HepG2 (cell line): ENCODE results near the gene NDUFS7. TPM values are rescaled to one million over a fixed set of nuclear protein-coding genes. Genes with fewer than 3 reads are reported as not detected.

ENCODE experiments used
- ASH2L ChIP-seq: fragments of 300-600, 200-600 bp; sonication (generic); IDR thresholded peaks from 2 replicates; pipeline ENCODE4 v1.7.0; 2017; ENCODE audit warnings: low read depth, mild to moderate bottlenecking, moderate library complexity, mixed read lengths, low read length; ENCODE audit not compliant: insufficient read length
- ATRX ChIP-seq: sonication (generic); formaldehyde crosslinking; IDR thresholded peaks from 2 replicates; pipeline ENCODE4 v1.4.0; 2020; ENCODE audit warnings: missing genetic modification reagents, borderline replicate concordance
- CC2D1A ChIP-seq: sonication (generic); formaldehyde crosslinking; IDR thresholded peaks from 2 replicates; pipeline ENCODE4 v1.8.1; 2023; ENCODE audit warnings: mild to moderate bottlenecking, missing genetic modification reagents
- DDIT3 ChIP-seq: sonication (generic); formaldehyde crosslinking; IDR thresholded peaks from 2 replicates; pipeline ENCODE4 v1.4.0; 2020; ENCODE audit warnings: mild to moderate bottlenecking, missing genetic modification reagents
- GPN1 ChIP-seq: sonication (generic); formaldehyde crosslinking; IDR thresholded peaks from 2 replicates; pipeline ENCODE4 v1.5.1; 2020; ENCODE audit warnings: missing genetic modification reagents, borderline replicate concordance
- HMGXB4 ChIP-seq, 2 experiments: sonication (generic) in 1 of 2; formaldehyde crosslinking in 1 of 2; IDR thresholded peaks; 2 replicates each; pipeline versions ENCODE4 v1.4.0 to v1.6.1; 2018 to 2020; ENCODE audit warnings: missing genetic modification reagents in 2 of 2, borderline replicate concordance in 1 of 2, low read depth in 1 of 2, mild to moderate bottlenecking in 1 of 2, missing biosample characterization in 1 of 2
- ISL2 ChIP-seq: sonication (generic); formaldehyde crosslinking; IDR thresholded peaks from 2 replicates; pipeline ENCODE4 v1.5.0; 2020; ENCODE audit warnings: missing genetic modification reagents
- KDM5B ChIP-seq: sonication (generic); formaldehyde crosslinking; IDR thresholded peaks from 2 replicates; pipeline ENCODE4 v1.4.0; 2020; ENCODE audit warnings: missing genetic modification reagents, mild to moderate bottlenecking, borderline replicate concordance
- MBNL3 ChIP-seq: fragments of 250-450 bp; sonication (Bioruptor Pico); conservative IDR thresholded peaks from 2 replicates; pipeline ENCODE4 v1.8.0; 2022; ENCODE audit warnings: mild to moderate bottlenecking, inconsistent platforms
- MED1 ChIP-seq: sonication (generic); formaldehyde crosslinking; IDR thresholded peaks from 2 replicates; pipeline ENCODE4 v1.4.0; 2020; ENCODE audit warnings: missing genetic modification reagents
- MLLT10 ChIP-seq: sonication (generic); formaldehyde crosslinking; IDR thresholded peaks from 2 replicates; pipeline ENCODE4 v1.4.0; 2020; ENCODE audit warnings: missing genetic modification reagents
- PHB2 ChIP-seq: fragments of 450-650 bp; IDR thresholded peaks from 2 replicates; pipeline ENCODE4 v1.6.1; 2018; ENCODE audit not compliant: partially characterized antibody
- RBFOX2 ChIP-seq: fragments of 200-400 bp; formaldehyde crosslinking; IDR thresholded peaks from 2 replicates; pipeline ENCODE4 v1.6.1; 2017; ENCODE audit warnings: low read depth, mild to moderate bottlenecking, low read length
- ZC3H4 ChIP-seq: sonication (generic); formaldehyde crosslinking; IDR thresholded peaks from 2 replicates; pipeline ENCODE4 v1.4.0; 2020; ENCODE audit warnings: missing genetic modification reagents, borderline replicate concordance
- ZFP41 ChIP-seq: sonication (generic); formaldehyde crosslinking; IDR thresholded peaks from 2 replicates; pipeline ENCODE4 v1.4.0; 2020; ENCODE audit warnings: mild to moderate bottlenecking, missing genetic modification reagents, borderline replicate concordance
- ZNF10 ChIP-seq: sonication (generic); formaldehyde crosslinking; IDR thresholded peaks from 2 replicates; pipeline ENCODE4 v1.4.0; 2020; ENCODE audit warnings: mild to moderate bottlenecking, low read depth, missing genetic modification reagents, borderline replicate concordance
- ZNF24 ChIP-seq: fragments of 450-650 bp; IDR thresholded peaks from 2 replicates; pipeline ENCODE4 v1.6.1; 2017; ENCODE audit warnings: antibody characterized with exemption, mild to moderate bottlenecking
- ZNF343 ChIP-seq: sonication (generic); formaldehyde crosslinking; IDR thresholded peaks from 2 replicates; pipeline ENCODE4 v1.4.0; 2020; ENCODE audit warnings: mild to moderate bottlenecking, missing genetic modification reagents
- ZNF446 ChIP-seq: sonication (generic); formaldehyde crosslinking; IDR thresholded peaks from 2 replicates; pipeline ENCODE4 v1.5.0; 2020; ENCODE audit warnings: mild to moderate bottlenecking, missing genetic modification reagents
- ZNF496 ChIP-seq: sonication (generic); formaldehyde crosslinking; IDR thresholded peaks from 2 replicates; pipeline ENCODE4 v1.8.1; 2023; ENCODE audit warnings: mild to moderate bottlenecking, moderate library complexity, missing genetic modification reagents; ENCODE audit not compliant: insufficient replicate concordance
- ZSCAN25 ChIP-seq: sonication (generic); formaldehyde crosslinking; IDR thresholded peaks from 2 replicates; pipeline ENCODE4 v1.8.0; 2022; ENCODE audit warnings: mild to moderate bottlenecking, missing genetic modification reagents
- polyA plus RNA-seq, 8 experiments: library from polyadenylated mRNA; depleted of rRNA in 3 of 8; stranded (reverse) in 7 of 8; unstranded in 1 of 8; fragments of >200 nt; fragmentation: Illumina TruSeq in 4 of 8; extraction: Trizol in 4 of 8; gene quantifications; 2 replicates each; pipeline versions ENCODE4 v1.2.1 to v1.2.3, GENCODE V29; 2011 to 2016; ENCODE audit warnings: low read depth in 4 of 8, missing spikeins in 1 of 8, mixed read lengths in 1 of 8; ENCODE audit not compliant: insufficient read depth in 1 of 8
- total RNA-seq, 5 experiments: library from RNA; depleted of rRNA; stranded (reverse); fragments of >200 nt; fragmentation: Illumina TruSeq; extraction: Trizol; gene quantifications; 2 replicates each; pipeline ENCODE4 v1.2.3, GENCODE V29; 2016; ENCODE audit warnings: low read depth in 1 of 5
- TF ChIP-seq, protein P1 (sequence below): sonication (generic); formaldehyde crosslinking; IDR thresholded peaks from 2 replicates; pipeline ENCODE4 v1.5.1; 2020; ENCODE audit warnings: missing genetic modification reagents, mild to moderate bottlenecking, borderline replicate concordance
- TF ChIP-seq, protein P2 (sequence below): sonication (generic); formaldehyde crosslinking; IDR thresholded peaks from 2 replicates; pipeline ENCODE4 v1.9.0; 2021; ENCODE audit warnings: missing genetic modification reagents, mild to moderate bottlenecking, borderline replicate concordance
- TF ChIP-seq, protein P3 (sequence below): sonication (generic); formaldehyde crosslinking; IDR thresholded peaks from 2 replicates; pipeline ENCODE4 v1.5.0; 2020; ENCODE audit warnings: missing genetic modification reagents

Gene NDUFS7
- total and polyA plus RNA-seq, 2 of the 13 experiments (the other 11 are each of a cell fraction or from before 2014, with no cell fraction given): 34.3 to 66.9 TPM

- TF ChIP-seq ZNF446 (CRISPR knock-in tag): 0 out of 2 replicates have a peak, but pooled peaks have one; percentile 42
- TF ChIP-seq ZNF343 (CRISPR knock-in tag): no peak
- TF ChIP-seq KDM5B: 0 out of 2 replicates have a peak, but pooled peaks have one; percentile 46
- TF ChIP-seq, protein P1, sequence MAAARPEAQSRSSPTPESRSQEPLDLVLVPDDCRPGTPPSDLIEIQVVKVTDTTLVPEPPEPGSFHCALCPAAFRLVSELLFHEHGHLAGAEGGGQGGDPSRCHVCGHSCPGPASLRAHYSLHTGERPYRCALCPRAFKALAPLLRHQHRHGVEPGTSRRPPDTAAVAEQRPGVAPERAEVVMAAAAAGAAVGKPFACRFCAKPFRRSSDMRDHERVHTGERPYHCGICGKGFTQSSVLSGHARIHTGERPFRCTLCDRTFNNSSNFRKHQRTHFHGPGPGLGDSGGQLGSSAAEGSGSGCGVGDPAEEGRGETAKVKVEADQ (CRISPR knock-in tag): no peak; the same call in 1 of the 2 replicates
- TF ChIP-seq ZNF10 (CRISPR knock-in tag): no peak
- TF ChIP-seq GPN1: no peak
- no peak for TF ChIP-seq ZSCAN25 (CRISPR knock-in tag)
- no peak for TF ChIP-seq ZNF496
- no peak for TF ChIP-seq CC2D1A
- TF ChIP-seq, protein P2, sequence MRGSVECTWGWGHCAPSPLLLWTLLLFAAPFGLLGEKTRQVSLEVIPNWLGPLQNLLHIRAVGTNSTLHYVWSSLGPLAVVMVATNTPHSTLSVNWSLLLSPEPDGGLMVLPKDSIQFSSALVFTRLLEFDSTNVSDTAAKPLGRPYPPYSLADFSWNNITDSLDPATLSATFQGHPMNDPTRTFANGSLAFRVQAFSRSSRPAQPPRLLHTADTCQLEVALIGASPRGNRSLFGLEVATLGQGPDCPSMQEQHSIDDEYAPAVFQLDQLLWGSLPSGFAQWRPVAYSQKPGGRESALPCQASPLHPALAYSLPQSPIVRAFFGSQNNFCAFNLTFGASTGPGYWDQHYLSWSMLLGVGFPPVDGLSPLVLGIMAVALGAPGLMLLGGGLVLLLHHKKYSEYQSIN (CRISPR knock-in tag): no peak
- no peak for TF ChIP-seq DDIT3
- TF ChIP-seq PHB2: no peak
- no peak for TF ChIP-seq ZNF24
- TF ChIP-seq, protein P3, sequence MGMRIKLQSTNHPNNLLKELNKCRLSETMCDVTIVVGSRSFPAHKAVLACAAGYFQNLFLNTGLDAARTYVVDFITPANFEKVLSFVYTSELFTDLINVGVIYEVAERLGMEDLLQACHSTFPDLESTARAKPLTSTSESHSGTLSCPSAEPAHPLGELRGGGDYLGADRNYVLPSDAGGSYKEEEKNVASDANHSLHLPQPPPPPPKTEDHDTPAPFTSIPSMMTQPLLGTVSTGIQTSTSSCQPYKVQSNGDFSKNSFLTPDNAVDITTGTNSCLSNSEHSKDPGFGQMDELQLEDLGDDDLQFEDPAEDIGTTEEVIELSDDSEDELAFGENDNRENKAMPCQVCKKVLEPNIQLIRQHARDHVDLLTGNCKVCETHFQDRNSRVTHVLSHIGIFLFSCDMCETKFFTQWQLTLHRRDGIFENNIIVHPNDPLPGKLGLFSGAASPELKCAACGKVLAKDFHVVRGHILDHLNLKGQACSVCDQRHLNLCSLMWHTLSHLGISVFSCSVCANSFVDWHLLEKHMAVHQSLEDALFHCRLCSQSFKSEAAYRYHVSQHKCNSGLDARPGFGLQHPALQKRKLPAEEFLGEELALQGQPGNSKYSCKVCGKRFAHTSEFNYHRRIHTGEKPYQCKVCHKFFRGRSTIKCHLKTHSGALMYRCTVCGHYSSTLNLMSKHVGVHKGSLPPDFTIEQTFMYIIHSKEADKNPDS (CRISPR knock-in tag): no peak
- no peak for TF ChIP-seq ZC3H4
- no peak for TF ChIP-seq MBNL3 (CRISPR knock-in tag)
- no peak for TF ChIP-seq MLLT10 (CRISPR knock-in tag)
- TF ChIP-seq MED1 (CRISPR knock-in tag): no peak
- no peak for TF ChIP-seq ATRX (CRISPR knock-in tag)
- no peak; a peak in 1 of 4 replicates for TF ChIP-seq HMGXB4 (CRISPR knock-in tag; IDR thresholded peaks at IDR 0.05; ENCODE audit: borderline replicate concordance in 1 of 2, low read depth in 1 of 2)
- peak; percentile 39 for TF ChIP-seq RBFOX2
- no peak; the same call in 1 of the 2 replicates for TF ChIP-seq ISL2
- TF ChIP-seq ZFP41 (CRISPR knock-in tag): no peak
- no peak for TF ChIP-seq ASH2L
These were observed 24.0 kb downstream of the NDUFS7 start, which contains the start of gene DAZAP1 (continued) for GRCh38 chr19:1407528-1408299.
